ENCODE data around the gene GALNT9. TPM values are rescaled to one million over a fixed set of nuclear protein-coding genes. Genes with fewer than 3 reads are reported as not detected.
"Not testable (repeated sequence)": the region's sequence is repeated elsewhere in the genome, so short reads cannot be mapped to it uniquely, and the experiment has no call there.

Gene GALNT9
- total RNA-seq, 2 experiments from 2014 or later = 0.30 TPM; not detected in 1

GRCh38 chr12:132312516-132312915, 16.9 kb downstream of the GALNT9 start:
- intact Hi-C loops (cut with DNase I, micrococcal nuclease) = no loop called here
- DNase-seq = no peak
- Mint-ChIP-seq H3K27me3 (peaks cover 10% of the 10 kb centered on the region), H3K4me3 (no peak overlapping the region), H3K36me3 (ENCODE audit: low read depth) (no peaks in the 10 kb centered on the region), H3K4me1 (no peaks in the 10 kb centered on the region), H3K9me3 (ENCODE audit: low read depth) (peaks cover 15% of the 10 kb centered on the region), H3K27ac (no peak overlapping the region)
- ChIA-PET POLR2A (no interaction called here), CTCF (no interaction called here)
- ATAC-seq = no peak

GRCh38 chr12:132311201-132311915, 18.0 kb downstream of the GALNT9 start:
- Mint-ChIP-seq H3K4me1 (no peaks in the 10 kb centered on the region), H3K9me3 (ENCODE audit: low read depth) (peaks cover 15% of the 10 kb centered on the region), H3K27me3 (peaks cover 5% of the 10 kb centered on the region), H3K36me3 (ENCODE audit: low read depth) (no peaks in the 10 kb centered on the region), H3K4me3 (no peak overlapping the region), H3K27ac (no peak overlapping the region)
- no peak for DNase-seq
- POLR2A ChIA-PET = no interaction called here
- CTCF ChIA-PET = no interaction called here
- intact Hi-C loops (cut with DNase I, micrococcal nuclease) = no loop called here
- ATAC-seq = no peak

GRCh38 chr12:132310181-132311040, 19.0 kb downstream of the GALNT9 start:
- intact Hi-C loops (cut with DNase I, micrococcal nuclease) = no loop called here
- no peak overlapping the region for H3K27ac Mint-ChIP-seq
- no peaks in the 10 kb centered on the region for H3K36me3 Mint-ChIP-seq (ENCODE audit: low read depth)
- H3K4me3 Mint-ChIP-seq = no peak overlapping the region
- H3K9me3 Mint-ChIP-seq (ENCODE audit: low read depth) = peaks cover 15% of the 10 kb centered on the region
- no peak for DNase-seq
- no peaks in the 10 kb centered on the region for H3K4me1 Mint-ChIP-seq
- H3K27me3 Mint-ChIP-seq = peaks cover 5% of the 10 kb centered on the region
- ChIA-PET POLR2A (no interaction called here), CTCF (interaction anchor here (0.6 kb wide), 1 partner anchor 206 kb away, joined by 3 read pairs; no protein-coding TSS in a partner anchor)
- no peak for ATAC-seq

- no peak for DNase-seq
- Mint-ChIP-seq H3K4me1 (no peaks in the 10 kb centered on the region), H3K27me3 (peaks cover 5% of the 10 kb centered on the region), H3K36me3 (ENCODE audit: low read depth) (no peaks in the 10 kb centered on the region), H3K9me3 (ENCODE audit: low read depth) (peaks cover 15% of the 10 kb centered on the region), H3K27ac (no peak overlapping the region), H3K4me3 (no peak overlapping the region)
- intact Hi-C loops (cut with DNase I, micrococcal nuclease) = no loop called here
- ATAC-seq = no peak
- CTCF ChIA-PET = interaction anchor here (0.6 kb wide), 1 partner anchor 206 kb away, joined by 3 read pairs; no protein-coding TSS in a partner anchor
- POLR2A ChIA-PET = no interaction called here
These were observed 19.7 kb downstream of the GALNT9 start for GRCh38 chr12:132309596-132310086.

- intact Hi-C loops (cut with DNase I, micrococcal nuclease) = no loop called here
- Mint-ChIP-seq H3K27ac (no peak overlapping the region), H3K4me1 (no peaks in the 10 kb centered on the region), H3K4me3 (no peak overlapping the region), H3K27me3 (peaks cover 5% of the 10 kb centered on the region), H3K36me3 (ENCODE audit: low read depth) (no peaks in the 10 kb centered on the region), H3K9me3 (ENCODE audit: low read depth) (peaks cover 15% of the 10 kb centered on the region)
- ChIA-PET CTCF (interaction anchor here (0.6 kb wide), 2 partner anchors 130 to 207 kb away, joined by 3 to 4 read pairs; no protein-coding TSS in a partner anchor), POLR2A (no interaction called here)
- no peak for ATAC-seq
- DNase-seq = no peak
These were observed 20.4 kb downstream of the GALNT9 start for GRCh38 chr12:132308853-132309595.

- Mint-ChIP-seq H3K4me3 (no peak overlapping the region), H3K27ac (no peak overlapping the region), H3K27me3 (peaks cover 5% of the 10 kb centered on the region), H3K9me3 (ENCODE audit: low read depth) (peaks cover 15% of the 10 kb centered on the region), H3K4me1 (no peaks in the 10 kb centered on the region), H3K36me3 (ENCODE audit: low read depth) (no peaks in the 10 kb centered on the region)
- ChIA-PET POLR2A (no interaction called here), CTCF (interaction anchor here (0.6 to 0.7 kb wide), 2 partner anchors 129 to 562 kb away, joined by 3 to 4 read pairs; no protein-coding TSS in a partner anchor)
- intact Hi-C loops (cut with DNase I, micrococcal nuclease) = no loop called here
- ATAC-seq = no peak
- no peak for DNase-seq
These were observed 21.2 kb downstream of the GALNT9 start for GRCh38 chr12:132307976-132308852.

GRCh38 chr12:132306885-132307191, 22.6 kb downstream of the GALNT9 start:
- H3K27me3 Mint-ChIP-seq = peaks cover 8% of the 10 kb centered on the region
- H3K9me3 Mint-ChIP-seq (ENCODE audit: low read depth) = peaks cover 10% of the 10 kb centered on the region
- H3K27ac Mint-ChIP-seq = no peak overlapping the region
- ChIA-PET POLR2A (no interaction called here), CTCF (interaction anchor here (0.7 kb wide), 1 partner anchor 486 kb away, joined by 4 read pairs; no protein-coding TSS in a partner anchor)
- H3K4me3 Mint-ChIP-seq = no peak overlapping the region
- intact Hi-C loops (cut with DNase I, micrococcal nuclease) = no loop called here
- DNase-seq = no peak
- no peak for ATAC-seq
- no peaks in the 10 kb centered on the region for H3K4me1 Mint-ChIP-seq
- no peaks in the 10 kb centered on the region for H3K36me3 Mint-ChIP-seq (ENCODE audit: low read depth)

GRCh38 chr12:132305991-132306884, 23.2 kb downstream of the GALNT9 start:
- Mint-ChIP-seq H3K27me3 (peaks cover 8% of the 10 kb centered on the region), H3K4me3 (no peak overlapping the region), H3K27ac (no peak overlapping the region), H3K36me3 (ENCODE audit: low read depth) (no peaks in the 10 kb centered on the region), H3K9me3 (ENCODE audit: low read depth) (peaks cover 4% of the 10 kb centered on the region), H3K4me1 (no peaks in the 10 kb centered on the region)
- intact Hi-C loops (cut with DNase I, micrococcal nuclease) = no loop called here
- ChIA-PET POLR2A (no interaction called here), CTCF (interaction anchor here (0.7 kb wide), 1 partner anchor 486 kb away, joined by 4 read pairs; no protein-coding TSS in a partner anchor)
- ATAC-seq = no peak
- DNase-seq = no peak

GRCh38 chr12:132305560-132305966, 23.8 kb downstream of the GALNT9 start:
- ATAC-seq (no peak), DNase-seq (no peak)
- H3K9me3 Mint-ChIP-seq (ENCODE audit: low read depth) = no peaks in the 10 kb centered on the region
- intact Hi-C loops (cut with DNase I, micrococcal nuclease) = no loop called here
- H3K4me3 Mint-ChIP-seq = no peak overlapping the region
- POLR2A ChIA-PET = no interaction called here
- H3K36me3 Mint-ChIP-seq (ENCODE audit: low read depth) = no peaks in the 10 kb centered on the region
- CTCF ChIA-PET = no interaction called here
- no peaks in the 10 kb centered on the region for H3K4me1 Mint-ChIP-seq
- peaks cover 8% of the 10 kb centered on the region for H3K27me3 Mint-ChIP-seq
- H3K27ac Mint-ChIP-seq = no peak overlapping the region

- POLR2A ChIA-PET; DNase-seq; ATAC-seq; intact Hi-C loops (cut with DNase I, micrococcal nuclease); H3K27ac Mint-ChIP-seq; CTCF ChIA-PET; H3K27me3 Mint-ChIP-seq; H3K9me3 Mint-ChIP-seq (ENCODE audit: low read depth); H3K4me1 Mint-ChIP-seq; H3K36me3 Mint-ChIP-seq (ENCODE audit: low read depth); H3K4me3 Mint-ChIP-seq: not testable (repeated sequence)
These were observed 24.5 kb downstream of the GALNT9 start for GRCh38 chr12:132304866-132305265.
